ENCODE measurements around the gene ZFHX3. TPM values are rescaled to one million over a fixed set of nuclear protein-coding genes. Genes with fewer than 3 reads are reported as not detected.
A peak's percentile ranks its signal among the peaks of the same experiment; 100 is the strongest.

The ZFHX3 gene
- total RNA-seq, 1 donor from 2014 or later = 68.1 TPM

DNA sequence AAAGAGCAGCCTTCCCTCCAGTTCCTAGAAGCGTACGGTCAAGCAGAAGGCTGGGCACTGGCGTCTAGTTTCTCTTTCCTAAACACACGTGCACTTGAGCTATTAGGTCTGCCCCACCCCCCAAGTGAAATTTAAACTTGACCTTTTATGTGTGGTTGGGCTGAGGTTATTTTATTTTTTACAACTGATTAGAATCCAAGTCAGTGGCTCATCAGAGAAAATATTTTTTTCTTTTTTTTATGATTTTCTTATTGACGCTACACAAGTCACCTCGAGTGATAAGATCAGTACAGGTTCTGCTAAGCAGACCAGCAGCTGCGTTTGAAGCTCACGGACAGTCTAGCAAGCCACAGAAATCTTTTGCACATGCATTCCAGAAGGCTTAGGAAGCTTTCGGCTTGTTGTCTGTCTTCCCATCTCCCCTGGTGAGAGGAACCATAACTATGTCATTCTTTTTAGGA is 95.1 kb downstream of the ZFHX3 start:
- H3K27ac Mint-ChIP-seq = peak overlapping the region; percentile 82
- H3K27me3 Mint-ChIP-seq (ENCODE audit: low read depth) = no peaks in the 10 kb centered on the region
- H3K4me1 Mint-ChIP-seq = peaks cover 31% of the 10 kb centered on the region
- H3K36me3 Mint-ChIP-seq = peaks cover 37% of the 10 kb centered on the region
- TF ChIP-seq, protein P1, sequence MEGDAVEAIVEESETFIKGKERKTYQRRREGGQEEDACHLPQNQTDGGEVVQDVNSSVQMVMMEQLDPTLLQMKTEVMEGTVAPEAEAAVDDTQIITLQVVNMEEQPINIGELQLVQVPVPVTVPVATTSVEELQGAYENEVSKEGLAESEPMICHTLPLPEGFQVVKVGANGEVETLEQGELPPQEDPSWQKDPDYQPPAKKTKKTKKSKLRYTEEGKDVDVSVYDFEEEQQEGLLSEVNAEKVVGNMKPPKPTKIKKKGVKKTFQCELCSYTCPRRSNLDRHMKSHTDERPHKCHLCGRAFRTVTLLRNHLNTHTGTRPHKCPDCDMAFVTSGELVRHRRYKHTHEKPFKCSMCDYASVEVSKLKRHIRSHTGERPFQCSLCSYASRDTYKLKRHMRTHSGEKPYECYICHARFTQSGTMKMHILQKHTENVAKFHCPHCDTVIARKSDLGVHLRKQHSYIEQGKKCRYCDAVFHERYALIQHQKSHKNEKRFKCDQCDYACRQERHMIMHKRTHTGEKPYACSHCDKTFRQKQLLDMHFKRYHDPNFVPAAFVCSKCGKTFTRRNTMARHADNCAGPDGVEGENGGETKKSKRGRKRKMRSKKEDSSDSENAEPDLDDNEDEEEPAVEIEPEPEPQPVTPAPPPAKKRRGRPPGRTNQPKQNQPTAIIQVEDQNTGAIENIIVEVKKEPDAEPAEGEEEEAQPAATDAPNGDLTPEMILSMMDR (IDR thresholded peaks at IDR 0.05; ENCODE audit: unreplicated experiment) = no peak
- peak overlapping the region; percentile 23 for H3K4me3 Mint-ChIP-seq
- DNase-seq (ENCODE audit: low spot score in 2 of 2, unreplicated experiment in 2 of 2) = no peak
- H3K9me3 Mint-ChIP-seq = no peaks in the 10 kb centered on the region

DNA sequence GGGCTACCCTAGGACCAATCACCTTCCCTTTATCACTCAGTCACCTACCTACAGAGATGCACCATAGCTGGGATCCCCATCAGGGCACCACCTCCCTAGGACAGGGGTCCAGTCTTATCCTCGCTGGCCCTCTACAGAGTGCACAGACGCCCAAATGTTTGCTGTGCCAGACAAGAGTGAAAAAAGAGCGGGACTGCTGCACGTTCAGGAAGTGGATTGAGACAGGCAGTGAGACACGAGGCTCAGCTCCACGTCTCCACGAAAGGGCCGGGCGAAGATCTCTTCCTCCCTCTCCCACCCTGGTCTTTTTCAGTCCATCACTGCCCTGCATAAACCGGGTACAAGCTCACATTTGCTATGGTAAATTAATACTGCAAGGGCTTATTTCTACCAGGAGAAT is 95.5 kb downstream of the ZFHX3 start:
- H3K4me1 Mint-ChIP-seq = peaks cover 36% of the 10 kb centered on the region
- no peak overlapping the region for H3K4me3 Mint-ChIP-seq
- H3K9me3 Mint-ChIP-seq = no peaks in the 10 kb centered on the region
- DNase-seq (ENCODE audit: low spot score in 2 of 2, unreplicated experiment in 2 of 2) = no peak
- H3K27ac Mint-ChIP-seq = peak overlapping the region; percentile 82
- H3K36me3 Mint-ChIP-seq = peaks cover 35% of the 10 kb centered on the region
- no peaks in the 10 kb centered on the region for H3K27me3 Mint-ChIP-seq (ENCODE audit: low read depth)
- TF ChIP-seq, protein P1 (IDR thresholded peaks at IDR 0.05; ENCODE audit: unreplicated experiment) = no peak

DNA sequence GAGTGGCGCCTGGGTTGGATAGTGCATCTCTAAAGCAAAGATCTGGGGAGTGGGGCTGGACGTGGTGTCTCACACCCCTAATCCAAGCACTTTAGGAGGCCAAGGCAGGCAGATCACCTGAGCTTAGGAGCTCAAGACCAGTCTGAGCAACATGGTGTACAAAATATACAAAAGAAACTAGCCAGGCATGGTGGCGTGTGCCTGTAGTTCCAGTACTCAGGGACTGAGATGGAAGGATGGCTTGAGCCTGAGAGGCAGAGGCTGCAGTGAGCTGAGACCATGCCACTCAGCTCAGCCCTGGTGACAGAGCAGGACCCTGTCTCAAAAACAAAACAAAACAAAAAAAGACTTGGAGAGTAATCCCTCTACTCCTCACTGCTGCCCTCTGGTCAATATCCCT is 96.0 kb downstream of the ZFHX3 start:
- peak overlapping the region; percentile 82 for H3K27ac Mint-ChIP-seq
- H3K36me3 Mint-ChIP-seq = peaks cover 30% of the 10 kb centered on the region
- DNase-seq (ENCODE audit: low spot score in 2 of 2, unreplicated experiment in 2 of 2) = no peak
- H3K4me3 Mint-ChIP-seq = no peak overlapping the region
- H3K27me3 Mint-ChIP-seq (ENCODE audit: low read depth) = no peaks in the 10 kb centered on the region
- no peaks in the 10 kb centered on the region for H3K9me3 Mint-ChIP-seq
- TF ChIP-seq, protein P1 (IDR thresholded peaks at IDR 0.05; ENCODE audit: unreplicated experiment) = no peak
- H3K4me1 Mint-ChIP-seq = peaks cover 41% of the 10 kb centered on the region

DNA sequence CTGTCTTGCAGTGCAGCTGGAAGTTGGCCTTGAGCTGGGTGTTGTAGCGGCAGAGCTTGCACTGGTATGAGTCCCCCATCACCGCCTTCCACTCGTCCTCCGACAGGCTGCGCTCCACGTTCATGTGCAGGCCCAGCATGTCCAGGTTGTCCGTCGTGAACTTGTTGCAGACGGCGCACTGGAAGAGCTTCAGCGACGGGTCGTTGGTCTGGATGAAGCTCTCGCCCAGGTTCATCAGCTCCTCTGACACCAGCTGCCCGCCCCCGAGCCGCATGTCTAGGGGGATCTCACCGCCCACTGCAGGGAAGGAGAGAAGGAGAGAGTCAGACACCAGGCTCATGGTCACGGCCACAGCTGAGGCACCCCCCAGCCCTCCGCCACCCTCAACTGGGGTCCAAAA is 97.3 kb downstream of the ZFHX3 start:
- peaks cover 23% of the 10 kb centered on the region for H3K36me3 Mint-ChIP-seq
- no peaks in the 10 kb centered on the region for H3K27me3 Mint-ChIP-seq (ENCODE audit: low read depth)
- no peak overlapping the region for H3K4me3 Mint-ChIP-seq
- H3K4me1 Mint-ChIP-seq = peaks cover 53% of the 10 kb centered on the region
- TF ChIP-seq, protein P1 (IDR thresholded peaks at IDR 0.05; ENCODE audit: unreplicated experiment) = no peak
- H3K9me3 Mint-ChIP-seq = no peaks in the 10 kb centered on the region
- H3K27ac Mint-ChIP-seq = no peak overlapping the region
- no peak for DNase-seq (ENCODE audit: low spot score in 2 of 2, unreplicated experiment in 2 of 2)

DNA sequence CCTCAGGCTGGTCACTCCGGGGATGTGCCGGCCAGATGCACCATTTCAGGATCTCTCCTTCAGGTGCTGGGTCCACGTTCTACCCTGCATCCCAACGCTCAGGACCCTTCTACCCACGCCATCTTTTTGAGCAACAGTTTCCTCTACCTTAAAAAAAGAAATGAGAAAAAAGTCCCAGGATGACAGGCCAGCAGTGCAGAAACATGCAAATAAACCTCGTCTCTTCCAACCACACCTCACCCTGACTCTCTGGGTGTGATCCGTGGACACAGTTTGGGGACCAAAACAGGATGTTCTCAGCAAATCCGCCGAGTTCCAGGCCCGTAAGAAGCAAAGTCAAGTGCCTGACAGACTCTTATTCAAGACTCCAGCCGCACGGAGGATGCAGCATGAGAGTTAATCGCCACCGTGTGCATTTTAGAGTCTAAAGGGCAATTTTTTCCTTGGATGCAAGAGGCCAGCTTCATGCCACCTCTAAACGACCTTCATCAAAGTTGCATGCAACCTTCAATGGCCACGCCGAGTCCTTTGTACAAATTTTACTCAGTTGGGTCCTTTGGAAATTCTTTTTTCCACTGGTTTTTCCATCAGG is 99.6 kb downstream of the ZFHX3 start:
- H3K27ac Mint-ChIP-seq = peak overlapping the region; percentile 47
- H3K4me3 Mint-ChIP-seq = no peak overlapping the region
- no peak for DNase-seq (ENCODE audit: low spot score in 2 of 2, unreplicated experiment in 2 of 2)
- H3K9me3 Mint-ChIP-seq = no peaks in the 10 kb centered on the region
- H3K36me3 Mint-ChIP-seq = peaks cover 24% of the 10 kb centered on the region
- TF ChIP-seq, protein P1 (IDR thresholded peaks at IDR 0.05; ENCODE audit: unreplicated experiment) = no peak
- H3K27me3 Mint-ChIP-seq (ENCODE audit: low read depth) = no peaks in the 10 kb centered on the region
- peaks cover 65% of the 10 kb centered on the region for H3K4me1 Mint-ChIP-seq

All from mesothelial cell of epicardium (in vitro differentiated cells).